ENCODE results near the gene THSD4.
"Not testable (repeated sequence)": the region's sequence is repeated elsewhere in the genome, so short reads cannot be mapped to it uniquely, and the experiment has no call there.

Gene THSD4

DNA sequence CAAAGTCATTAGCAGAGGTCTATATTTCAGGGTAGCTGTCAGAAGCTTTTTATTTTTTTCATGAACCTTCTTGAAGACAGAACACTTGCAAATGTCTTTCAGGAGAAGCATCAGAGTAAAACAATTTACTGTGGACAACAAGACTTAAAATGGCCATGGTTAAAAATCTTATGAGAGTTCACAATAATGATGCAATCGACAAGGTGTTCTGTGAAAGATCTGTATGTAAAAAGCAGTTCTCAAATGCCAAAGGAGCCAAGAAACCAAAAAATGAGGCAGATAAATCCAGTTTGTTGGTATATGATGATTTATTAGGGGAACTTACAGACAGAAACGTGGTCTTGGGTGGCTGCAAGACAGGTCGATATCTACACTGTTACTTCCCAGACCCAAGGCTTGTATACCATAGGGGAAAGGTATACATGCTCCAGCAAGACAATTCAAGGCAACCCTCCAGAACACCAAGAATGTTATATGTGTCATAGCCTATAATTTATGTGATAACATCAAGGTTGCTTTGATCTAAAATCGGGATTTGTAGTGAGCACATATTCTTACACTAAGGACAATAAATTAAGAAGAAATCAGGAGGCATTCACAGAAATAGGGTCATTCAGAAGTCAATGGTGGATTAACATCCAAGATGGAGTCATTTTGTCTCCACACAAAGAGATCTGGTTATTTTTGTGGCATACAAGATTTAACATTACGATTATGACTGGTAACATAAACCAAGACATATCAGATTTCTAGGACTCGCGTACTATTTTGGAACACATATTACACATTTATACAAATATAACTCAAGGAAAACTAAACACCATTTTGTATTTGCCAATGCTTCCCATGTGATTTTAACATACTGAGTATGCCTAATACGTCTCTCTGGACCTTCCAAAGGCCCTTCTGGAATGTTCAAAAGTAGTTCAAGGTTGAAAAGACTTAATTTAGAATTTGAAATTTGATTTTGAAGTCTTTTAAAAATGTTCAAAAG, 316.4 kb downstream of the THSD4 start:
- DNase-seq (no peak), ATAC-seq (no peak)

GRCh38 chr15:71433402-71433801, 318.1 kb downstream of the THSD4 start:
- DNase-seq (no peak), ATAC-seq (no peak)

DNA sequence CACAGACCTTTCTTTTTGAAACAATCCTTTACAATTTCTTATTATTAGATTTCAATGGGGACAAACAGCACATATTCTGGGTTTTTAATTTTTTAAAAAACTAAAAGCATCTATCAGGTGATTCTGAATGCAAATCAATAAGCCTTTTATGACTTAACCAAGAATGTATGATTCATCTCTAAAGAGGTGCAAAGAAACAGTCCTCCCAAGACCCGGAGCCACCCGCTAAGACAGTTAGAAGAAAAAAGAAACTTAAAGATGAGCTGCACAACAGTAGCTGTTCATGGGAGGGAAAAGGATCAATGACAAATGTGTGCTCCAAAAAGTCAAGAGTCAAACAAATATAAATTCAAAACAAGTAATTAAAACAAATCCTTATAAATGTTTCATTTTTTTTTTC, 319.5 kb downstream of the THSD4 start:
- DNase-seq (no peak), ATAC-seq (no peak)

DNA sequence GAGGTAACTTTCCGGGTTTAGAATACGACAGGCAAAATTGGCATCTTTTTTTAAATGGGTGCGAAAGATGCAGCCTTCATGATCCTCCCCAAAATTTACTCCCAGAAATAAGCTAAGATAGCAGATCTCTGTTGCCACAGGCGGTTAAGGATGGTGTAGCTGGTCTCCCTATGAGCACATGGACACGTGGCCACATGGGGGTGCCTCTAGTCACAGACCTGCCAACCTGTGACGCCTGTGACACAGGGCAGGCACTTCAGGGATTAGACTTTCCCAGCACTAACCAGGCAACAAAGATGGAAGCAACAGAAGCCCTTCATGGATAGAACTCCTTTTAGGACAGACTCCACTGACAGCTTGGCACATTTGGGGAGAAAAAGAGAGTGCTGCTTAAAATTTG, 320.3 kb downstream of the THSD4 start:
- no peak for ATAC-seq
- DNase-seq, result no peak

DNA sequence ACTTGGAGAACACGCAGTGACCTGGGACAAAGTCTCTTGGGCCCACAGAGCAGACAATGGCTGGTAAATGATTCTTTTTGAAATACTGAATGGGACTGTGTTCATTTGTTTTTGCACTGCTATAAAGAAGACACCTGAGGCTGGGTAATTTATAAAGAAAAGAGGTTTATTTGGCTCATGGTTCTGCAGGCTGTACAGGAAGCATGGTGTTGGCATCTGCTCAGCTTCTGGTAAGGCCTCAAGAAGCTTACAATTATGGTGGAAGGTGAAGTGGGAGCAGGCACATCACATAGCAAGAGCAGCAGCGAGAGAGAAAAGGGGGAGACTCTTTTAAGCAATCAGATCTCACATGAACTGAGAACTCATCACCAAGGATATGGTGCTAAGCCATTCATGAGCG, 321.6 kb downstream of the THSD4 start:
- ATAC-seq, result no peak

GRCh38 chr15:71437404-71437803, 322.1 kb downstream of the THSD4 start:
- DNase-seq, result no peak
- no peak for ATAC-seq

More for the DNA sequence above, 321.6 kb downstream of the THSD4 start:
- no peak for DNase-seq

DNA sequence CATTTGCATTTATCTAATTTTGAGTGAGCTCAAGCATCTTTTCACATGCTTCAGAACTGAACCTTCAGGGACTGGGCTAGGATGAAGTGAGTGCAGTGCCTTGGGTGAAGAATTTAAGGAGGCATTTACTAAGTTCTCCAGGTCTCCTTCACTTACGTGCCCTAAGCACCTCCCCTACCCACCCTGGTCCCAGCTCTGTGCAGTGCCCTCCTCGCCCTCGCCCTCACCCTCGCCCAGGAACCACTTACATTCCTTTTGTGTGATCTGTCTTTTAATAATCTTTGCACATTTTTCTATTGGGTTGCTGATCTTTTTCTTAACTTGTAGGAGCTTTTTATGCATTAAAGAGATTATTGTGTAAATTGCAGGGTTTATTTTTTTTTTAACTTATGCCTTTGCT, 322.6 kb downstream of the THSD4 start:
- DNase-seq (no peak), ATAC-seq (no peak)

- ATAC-seq, DNase-seq: not testable (repeated sequence)
These were observed 324.2 kb downstream of the THSD4 start for GRCh38 chr15:71439478-71439877.

- no peak for ATAC-seq
- DNase-seq, result no peak
These were observed 325.3 kb downstream of the THSD4 start for GRCh38 chr15:71440489-71441110.

- DNase-seq (peak; percentile 52), ATAC-seq (no peak)
These were observed 328.3 kb downstream of the THSD4 start for GRCh38 chr15:71443538-71443937.

DNA sequence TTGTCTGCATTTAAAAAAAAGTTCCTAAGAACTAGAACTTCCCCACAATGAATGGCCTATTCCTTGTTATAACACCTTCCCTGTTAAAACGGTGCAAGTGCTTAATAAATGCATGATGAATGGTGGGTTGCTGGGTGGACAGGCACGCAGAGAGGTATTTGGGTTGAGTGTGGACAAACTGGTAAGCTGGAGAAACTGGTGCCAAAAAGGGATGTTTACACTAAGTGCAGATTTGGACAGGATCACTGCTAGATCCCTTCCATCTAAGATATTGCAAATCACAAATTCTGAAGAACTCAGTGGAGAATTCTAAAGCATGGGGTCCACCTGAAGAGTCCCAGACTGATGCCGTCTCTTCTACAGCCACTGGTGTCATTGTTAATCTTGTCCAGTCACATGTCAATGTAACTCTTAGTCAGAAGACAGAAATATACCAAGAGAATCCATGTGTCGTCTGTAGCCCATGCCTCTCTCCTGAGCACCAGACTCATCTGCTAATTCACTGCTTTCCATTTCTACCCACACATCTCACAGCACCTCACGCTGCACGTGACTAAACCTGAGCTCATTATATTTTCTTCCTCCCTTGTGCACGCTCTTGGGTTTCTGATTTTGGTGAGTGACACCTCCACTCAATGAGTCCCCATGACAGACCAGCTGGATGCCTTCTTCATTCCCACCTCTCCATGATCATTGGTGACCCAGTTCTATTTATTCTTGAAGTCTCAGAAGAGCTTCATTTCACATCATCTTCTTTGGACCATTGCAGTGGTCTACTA, 328.9 kb downstream of the THSD4 start:
- no peak for ATAC-seq
- no peak for DNase-seq

DNA sequence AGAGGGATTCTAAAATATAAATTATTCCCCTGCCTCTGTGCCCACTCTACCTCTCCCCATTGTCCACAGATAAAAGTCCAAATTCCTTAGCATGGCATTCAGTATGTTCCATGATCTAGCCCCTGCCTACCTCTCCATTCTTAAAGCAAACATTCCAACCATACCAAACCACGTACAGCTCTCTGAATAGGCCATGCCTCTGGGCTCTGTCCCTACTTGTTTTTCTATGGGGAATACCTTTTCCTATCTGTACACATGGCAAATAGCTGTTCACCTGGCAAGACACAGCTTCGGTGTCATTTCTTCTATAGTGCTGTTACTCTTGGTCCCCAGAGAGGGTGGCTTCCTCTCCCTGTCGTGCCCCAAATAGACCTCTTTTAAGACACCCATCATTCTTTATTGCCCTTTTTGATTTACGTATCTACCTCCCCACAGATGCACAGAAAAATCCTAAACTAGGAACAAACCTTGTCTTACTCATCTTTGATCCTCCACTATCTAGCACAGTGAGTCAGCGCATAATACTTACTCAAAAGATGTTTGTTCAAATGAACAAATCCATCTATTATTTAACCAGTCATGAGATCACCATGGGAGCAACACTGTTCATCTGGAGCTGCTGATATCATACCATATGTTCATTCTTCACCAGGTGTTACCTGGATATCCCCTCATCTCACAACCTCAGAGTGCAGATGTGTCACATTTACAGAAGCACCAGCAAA, 329.8 kb downstream of the THSD4 start:
- DNase-seq, result no peak
- no peak for ATAC-seq

- no peak for ATAC-seq
- no peak for DNase-seq
These were observed 332.3 kb downstream of the THSD4 start for GRCh38 chr15:71447328-71448250.

DNA sequence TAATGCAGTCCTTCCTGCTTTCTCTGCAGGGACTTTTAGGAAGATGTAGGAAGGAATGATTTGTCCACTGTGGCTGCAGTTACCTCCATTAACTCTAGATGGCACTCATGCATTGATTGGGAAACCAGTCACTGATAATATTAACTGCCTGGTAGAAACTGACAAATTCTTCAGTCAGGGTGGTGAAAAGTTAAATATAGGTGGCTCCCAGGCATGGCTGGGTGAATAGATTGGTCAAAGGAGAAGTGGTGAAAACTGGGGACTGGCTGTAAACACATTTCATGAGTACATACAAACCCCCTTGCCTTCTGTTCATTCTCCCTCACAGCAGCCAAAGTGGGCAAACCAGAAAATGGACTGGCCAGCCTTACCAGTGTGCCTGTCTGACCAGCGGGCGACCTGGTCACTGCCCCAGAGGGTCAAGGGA, 333.4 kb downstream of the THSD4 start:
- DNase-seq (no peak), ATAC-seq (no peak)

DNA sequence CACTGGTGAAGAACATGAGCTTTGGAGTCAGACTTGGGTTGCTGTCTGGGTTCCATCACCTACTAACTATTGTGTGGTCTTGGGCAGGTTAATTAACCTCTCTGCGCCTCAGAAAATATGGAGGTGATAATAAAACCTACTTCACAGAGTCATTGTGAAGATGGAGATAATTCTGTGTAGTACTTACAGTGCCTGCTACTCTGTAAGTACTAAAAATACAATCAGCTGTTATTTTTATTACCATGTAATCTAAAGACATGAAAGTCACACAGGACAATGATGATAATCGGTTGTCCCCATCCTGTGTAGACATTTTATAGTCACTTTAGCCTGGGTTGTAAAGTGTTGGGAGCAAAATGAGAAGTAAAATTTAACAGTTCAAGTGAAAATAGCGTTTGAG, 334.1 kb downstream of the THSD4 start:
- no peak for DNase-seq
- no peak for ATAC-seq

GRCh38 chr15:71449956-71450355, 334.7 kb downstream of the THSD4 start:
- DNase-seq, result no peak
- ATAC-seq, result no peak

GRCh38 chr15:71451130-71451529, 335.9 kb downstream of the THSD4 start:
- DNase-seq (no peak), ATAC-seq (no peak)

- DNase-seq (no peak), ATAC-seq (no peak)
These were observed 337.6 kb downstream of the THSD4 start for GRCh38 chr15:71452893-71453292.

GRCh38 chr15:71454462-71454996, 339.3 kb downstream of the THSD4 start:
- ATAC-seq, result no peak
- no peak for DNase-seq

DNA sequence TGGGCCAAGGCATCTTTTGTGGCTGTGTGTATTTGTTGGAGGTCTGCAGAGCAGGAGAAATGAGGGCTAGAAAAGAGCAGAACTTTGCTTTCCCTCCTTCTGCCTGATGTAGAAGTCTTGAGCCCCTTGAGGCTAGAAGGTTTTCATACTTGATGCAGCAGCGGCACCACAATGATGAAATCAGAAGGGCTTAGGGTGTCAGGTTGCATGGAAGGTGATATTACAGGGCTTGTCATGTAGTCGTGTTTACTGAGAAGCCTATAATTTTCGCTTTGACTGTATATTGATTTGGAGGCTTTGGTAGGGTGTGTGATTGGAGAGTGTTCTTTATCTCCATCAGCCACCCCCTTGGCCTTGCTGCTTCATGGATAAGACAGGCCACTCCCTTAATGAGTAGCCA, 339.8 kb downstream of the THSD4 start:
- ATAC-seq (no peak), DNase-seq (no peak)

- no peak for ATAC-seq
- no peak for DNase-seq
These were observed 340.6 kb downstream of the THSD4 start for GRCh38 chr15:71455878-71456277.
